HG03103 (cell line): ENCODE data around the gene ANKRD33B.
"Not testable (repeated sequence)": the region's sequence is repeated elsewhere in the genome, so short reads cannot be mapped to it uniquely, and the experiment has no call there.

Source experiments
- ATAC-seq: cut with Tn5 transposase; IDR thresholded peaks from one replicate; pipeline ENCODE4 v1.9.1; 2021; ENCODE audit warnings: low read depth; ENCODE audit not compliant: unreplicated experiment

Gene ANKRD33B

DNA sequence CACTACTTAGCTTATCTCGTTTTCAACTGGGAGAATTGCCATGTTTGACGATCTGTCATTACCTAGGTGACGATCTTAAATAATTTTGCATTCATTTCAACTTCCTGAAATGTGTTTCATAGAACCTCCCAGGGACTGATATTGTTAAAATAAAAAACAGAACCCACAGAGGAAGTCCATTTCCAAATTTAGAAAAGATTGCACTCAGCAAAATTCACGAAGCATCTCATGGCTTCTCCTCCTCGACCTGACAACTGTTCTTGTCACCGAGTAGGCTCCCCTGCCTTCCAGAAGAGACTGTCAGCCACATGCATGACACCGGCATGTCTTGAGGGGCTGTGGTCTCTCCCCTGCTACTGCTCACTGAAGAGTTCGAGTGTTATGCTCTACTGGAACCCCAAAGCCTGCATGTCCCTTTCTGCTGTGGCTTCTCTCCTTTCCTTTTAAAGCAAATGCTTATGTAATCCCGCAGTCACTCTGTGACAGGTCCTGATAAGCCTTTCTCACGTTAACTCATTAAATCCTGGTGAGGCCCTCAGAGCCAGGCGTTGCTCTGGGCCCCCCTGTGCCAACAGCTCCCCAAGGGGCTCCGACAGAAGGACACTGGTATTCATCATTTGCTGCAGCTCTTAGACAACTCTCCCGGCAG, 26.8 kb upstream of the ANKRD33B start:
- no peak for ATAC-seq

DNA sequence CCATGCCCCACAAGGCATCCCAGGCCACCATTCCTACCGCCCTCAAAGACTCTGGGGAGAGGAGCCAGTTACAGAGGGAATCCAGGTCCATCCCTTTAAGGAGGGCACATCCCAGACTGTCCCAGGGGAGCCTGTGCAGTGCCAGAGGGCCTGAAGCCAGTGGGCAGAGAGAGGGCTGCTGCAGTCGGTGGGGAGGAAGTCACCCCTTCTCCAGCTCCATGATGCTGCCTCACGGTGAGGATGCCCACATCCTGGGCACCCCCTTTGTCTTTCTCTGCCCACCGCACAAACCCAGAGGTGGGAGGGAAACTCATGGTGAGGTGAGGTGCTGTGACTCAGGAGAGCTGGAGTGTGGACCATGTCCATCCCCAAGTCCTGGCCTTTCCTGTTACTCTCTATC, 26.2 kb upstream of the ANKRD33B start:
- ATAC-seq = no peak

DNA sequence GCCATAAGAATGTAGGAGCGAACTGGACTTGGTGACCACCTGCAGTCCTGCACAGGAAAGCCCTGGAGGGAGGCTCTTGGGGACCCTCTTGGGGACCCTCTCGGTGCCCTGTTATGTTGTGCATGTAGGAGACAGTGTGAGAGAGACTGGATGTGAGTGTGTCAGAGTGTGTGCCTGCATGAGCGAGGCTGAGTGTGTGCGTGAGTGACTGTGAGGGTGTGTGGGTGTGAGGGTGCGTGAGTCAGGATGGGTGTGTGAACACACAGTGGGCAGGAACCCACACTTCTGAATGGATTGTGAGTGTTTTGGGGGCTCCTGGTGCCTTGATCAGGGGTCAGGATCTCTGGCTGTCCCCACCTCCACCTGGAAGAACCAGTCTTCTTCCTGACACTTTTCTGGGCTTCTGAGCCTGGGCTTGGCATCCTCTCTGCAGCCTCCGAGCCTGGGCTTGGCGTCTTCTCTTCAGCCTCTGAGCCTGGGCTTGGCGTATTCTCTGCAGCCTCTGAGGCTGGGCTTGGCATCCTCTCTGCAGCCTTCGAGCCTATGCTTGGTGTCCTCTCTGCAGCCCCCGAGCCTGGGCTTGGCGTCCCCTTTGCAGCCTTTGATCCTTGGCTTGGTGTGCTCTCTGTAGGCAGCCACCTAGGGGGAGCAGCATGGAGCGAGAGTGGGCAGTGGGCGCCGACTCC, 25.6 kb upstream of the ANKRD33B start:
- no peak for ATAC-seq

DNA sequence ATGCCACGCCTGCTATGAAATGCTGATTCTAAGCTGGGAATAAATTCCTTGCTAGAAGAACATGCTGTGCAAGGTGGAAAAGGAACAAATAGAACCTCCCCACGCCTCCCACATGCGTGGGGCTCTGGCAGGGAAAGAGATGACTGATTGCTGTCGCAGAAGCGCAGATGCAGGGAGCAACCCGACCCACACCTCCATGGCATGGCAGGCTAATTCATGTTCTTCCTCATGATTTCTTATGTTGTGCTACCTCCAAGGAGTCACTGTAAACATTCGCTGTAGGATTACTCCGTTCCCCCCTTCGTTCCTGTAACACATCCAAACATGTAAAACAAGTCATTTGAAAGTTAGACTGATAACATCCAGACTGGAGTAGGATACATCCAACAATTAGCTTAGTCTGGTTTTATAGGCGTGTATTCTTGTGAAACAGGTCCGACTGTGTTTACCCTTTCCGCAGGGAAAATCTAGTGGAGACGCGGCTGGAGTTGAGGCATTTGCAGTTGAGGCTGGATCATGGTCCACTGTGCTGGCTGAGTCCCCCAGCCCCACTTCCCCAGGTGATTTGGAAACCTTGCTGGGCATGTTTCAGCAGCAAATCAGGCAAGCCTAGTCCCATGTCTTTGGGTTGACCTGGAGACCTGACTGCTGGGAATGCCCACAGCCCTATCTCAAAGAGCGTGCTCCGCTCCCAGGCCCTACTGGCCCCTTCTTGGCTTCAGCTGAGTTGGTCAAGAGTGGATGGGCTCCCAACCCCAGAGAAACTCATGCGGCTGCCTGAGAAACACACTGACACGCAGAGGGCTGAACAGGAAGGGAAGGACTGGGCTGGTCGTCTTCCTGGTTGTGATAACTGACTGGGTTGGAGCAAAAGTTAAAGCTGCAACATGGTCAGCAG, 24.8 kb upstream of the ANKRD33B start:
- ATAC-seq = no peak

DNA sequence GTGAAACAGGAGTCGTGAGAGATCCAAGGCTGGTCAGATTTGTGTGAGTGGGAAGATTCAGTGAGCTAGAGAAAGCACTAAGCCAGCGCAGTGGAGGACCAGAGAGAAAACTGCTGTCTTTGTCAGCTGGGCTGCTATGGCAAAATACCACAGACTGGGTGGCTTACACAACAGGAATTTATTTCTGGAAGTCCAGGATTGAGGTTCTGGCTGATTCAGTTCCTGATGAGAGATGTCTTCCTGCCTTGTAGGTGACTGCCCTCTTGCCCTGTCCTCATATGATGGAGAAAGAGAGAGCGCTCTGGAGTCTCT, 24.2 kb upstream of the ANKRD33B start:
- no peak for ATAC-seq

DNA sequence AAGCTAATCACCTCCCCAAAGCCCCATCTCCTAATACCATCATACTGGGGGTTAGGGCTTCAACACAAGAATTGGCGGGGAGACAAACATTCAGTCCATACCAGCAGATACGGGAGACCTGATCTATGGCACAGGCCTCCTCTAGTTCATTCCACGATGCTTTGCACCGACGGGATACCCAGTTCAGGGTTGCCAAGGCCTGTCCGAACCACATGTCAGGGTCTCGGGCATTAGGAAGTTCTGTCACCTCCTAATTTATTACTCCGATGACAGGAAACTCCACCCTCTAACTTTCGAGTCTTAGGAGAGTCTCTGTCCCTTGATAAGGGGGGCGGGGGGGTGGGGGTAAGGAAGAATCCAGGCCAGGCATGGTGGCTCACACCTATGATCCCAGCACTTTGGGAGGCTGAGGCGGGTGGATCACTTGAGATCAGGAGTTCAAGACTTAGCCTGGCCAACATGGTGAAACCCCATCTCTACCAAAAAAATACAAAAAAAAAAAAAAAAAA, 23.8 kb upstream of the ANKRD33B start:
- no peak for ATAC-seq

DNA sequence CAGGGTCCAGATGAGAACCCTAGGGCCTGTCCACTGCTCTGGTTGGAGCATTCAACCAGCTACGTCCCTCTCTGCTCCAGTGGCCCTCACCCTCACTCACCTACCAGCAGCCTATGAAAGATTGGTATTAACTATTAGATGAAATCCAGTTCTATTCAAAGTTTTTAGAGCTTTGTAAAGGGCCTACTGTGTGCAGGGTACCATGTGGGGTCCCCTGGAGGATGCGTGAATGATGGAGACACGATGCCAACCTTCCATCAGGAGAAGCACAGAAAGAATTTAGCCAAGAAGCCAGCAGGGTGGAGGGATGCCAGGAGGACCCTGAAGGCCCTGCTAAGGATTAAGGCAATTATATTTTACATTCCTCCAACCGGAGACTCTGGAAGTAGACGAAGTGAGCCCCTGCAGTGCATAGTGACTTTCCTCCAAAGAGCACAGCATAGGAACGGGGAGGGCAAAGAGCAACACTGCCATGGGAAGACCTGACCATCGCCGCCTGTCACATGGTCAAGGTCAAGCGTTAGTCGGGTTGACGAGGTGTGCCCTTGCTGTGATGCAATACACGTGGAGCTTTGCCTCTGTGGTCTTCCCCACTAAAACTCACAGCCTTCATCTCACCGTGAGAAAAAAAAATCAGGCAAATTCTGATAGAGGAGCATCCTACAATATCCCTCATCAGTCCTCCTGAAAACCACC, 22.8 kb upstream of the ANKRD33B start:
- no peak for ATAC-seq

DNA sequence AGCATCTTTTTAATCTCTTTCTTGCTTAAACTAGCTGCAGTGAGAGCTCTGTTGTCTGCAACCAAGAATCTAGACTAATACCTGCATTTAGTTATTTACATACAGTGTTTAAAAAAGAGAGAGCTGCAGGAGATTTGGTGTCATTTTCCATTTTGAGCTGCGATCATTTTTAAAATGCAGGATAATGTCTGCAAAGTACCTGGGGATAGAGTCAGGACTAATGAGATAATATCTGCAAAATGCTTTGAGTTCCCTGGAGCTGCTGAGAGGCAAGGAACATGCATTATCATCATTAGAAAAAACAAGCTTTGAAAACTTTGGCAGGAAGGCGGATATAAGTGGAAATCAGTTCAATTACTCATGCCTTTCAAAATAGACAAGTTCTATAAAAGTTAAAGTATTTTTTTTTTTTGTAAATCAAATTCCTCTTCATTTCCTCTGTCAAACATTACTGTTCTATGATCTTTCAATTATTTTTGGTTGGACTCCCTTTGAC, 21.8 kb upstream of the ANKRD33B start:
- ATAC-seq = no peak

DNA sequence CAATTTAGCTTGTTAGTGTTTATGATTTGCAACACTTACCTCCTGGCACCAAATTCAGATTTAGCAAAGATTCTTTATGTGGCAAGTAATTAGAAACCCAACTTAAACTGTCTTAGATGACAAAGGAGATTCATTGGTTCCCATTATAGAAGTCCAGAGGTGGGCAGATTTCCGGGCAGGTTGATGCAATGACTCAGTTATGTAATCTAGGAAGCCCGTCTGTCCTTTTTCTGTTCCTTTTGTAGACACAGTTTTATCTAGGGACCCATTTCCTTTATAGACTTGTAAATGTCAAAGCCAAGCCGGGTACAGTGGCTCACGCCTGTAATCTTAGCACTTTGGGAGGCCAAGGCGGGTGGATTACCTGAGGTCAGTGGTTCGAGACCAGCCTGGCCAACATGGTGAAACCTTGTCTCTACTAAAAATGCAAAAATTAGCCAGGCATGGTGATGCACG, 20.3 kb upstream of the ANKRD33B start:
- no peak for ATAC-seq

DNA sequence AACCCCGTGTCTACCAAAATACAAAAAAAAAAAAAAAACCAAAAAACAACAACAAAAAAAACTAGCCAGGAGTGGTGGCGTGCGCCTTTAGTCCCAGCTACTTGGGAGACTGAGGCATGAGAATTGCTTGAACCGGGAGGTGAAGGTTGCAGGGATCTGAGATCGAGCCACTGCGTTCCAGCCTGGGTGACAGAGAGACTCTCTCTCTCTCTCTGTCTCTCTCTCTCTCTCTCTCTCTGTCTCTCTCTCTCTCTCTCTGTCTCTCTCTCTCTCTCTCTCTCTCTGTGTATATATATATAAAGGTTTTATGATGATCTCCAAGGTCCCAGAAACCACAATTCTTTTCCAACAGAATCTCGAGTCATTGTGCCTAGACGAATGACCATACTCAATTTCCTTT, 18.8 kb upstream of the ANKRD33B start:
- no peak for ATAC-seq

DNA sequence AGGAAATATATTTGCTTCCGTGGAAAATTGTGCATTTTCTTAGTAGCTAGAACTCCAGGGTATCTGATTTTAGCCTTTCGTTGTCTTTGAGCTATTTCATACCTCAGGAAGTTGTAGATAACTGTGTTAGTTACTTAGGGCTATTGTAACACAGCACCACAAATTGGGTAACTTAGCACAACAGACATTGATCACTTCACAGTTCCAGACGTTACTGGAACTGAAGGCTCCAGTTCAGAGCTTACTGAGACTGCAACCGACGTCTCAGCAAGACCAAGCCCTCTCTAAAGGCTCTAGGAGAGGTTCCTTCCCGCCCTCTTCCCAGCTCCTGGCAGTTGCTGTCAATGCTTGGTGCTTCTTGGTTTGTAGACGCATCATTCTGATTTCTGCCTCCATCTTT, 17.7 kb upstream of the ANKRD33B start:
- no peak for ATAC-seq

DNA sequence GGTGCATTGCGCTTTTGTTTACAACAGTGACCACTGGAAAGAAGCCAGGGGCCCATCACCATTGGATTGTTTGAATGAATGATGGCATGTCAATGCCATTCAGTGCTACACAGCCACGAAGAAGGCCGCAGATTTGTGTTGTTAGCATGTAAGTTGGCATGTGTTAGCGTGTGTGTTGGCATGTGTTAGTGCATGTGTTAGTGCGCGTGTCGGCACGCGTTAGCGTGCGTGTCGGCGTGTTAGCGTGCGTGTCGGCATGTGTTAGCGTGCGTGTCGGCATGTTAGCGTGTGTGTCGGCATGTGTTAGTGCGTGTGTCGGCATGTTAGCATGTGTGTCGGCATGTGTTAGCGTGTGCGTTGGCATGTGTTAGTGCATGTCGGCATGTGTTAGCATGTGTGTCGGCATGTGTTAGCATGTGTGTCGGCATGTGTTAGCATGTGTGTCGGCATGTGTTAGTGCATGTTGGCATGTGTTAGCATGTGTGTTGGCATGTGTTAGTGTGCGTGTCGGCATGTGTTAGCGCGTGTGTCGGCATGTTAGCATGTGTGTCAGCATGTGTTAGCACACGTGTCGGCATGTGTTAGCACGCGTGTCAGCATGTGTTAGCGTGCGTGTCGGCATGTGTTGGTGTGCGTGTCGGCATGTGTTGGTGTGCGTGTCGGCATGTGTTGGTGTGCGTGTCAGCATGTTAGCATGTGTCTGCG, 15.3 kb upstream of the ANKRD33B start:
- no peak for ATAC-seq

DNA sequence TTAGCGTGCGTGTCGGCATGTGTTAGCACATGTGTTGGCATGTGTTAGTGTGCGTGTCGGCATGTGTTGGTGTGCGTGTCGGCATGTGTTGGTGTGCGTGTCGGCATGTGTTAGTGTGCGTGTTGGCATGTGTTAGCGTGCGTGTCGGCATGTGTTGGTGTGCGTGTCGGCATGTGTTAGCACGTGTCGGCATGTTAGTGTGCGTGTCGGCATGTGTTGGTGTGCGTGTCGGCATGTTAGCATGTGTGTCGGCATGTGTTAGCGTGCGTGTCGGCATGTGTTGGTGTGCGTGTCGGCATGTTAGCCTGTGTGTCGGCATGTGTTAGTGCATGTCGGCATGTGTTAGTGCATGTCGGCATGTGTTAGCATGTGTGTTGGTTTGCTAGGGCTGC, 14.8 kb upstream of the ANKRD33B start:
- ATAC-seq = not testable (repeated sequence)

DNA sequence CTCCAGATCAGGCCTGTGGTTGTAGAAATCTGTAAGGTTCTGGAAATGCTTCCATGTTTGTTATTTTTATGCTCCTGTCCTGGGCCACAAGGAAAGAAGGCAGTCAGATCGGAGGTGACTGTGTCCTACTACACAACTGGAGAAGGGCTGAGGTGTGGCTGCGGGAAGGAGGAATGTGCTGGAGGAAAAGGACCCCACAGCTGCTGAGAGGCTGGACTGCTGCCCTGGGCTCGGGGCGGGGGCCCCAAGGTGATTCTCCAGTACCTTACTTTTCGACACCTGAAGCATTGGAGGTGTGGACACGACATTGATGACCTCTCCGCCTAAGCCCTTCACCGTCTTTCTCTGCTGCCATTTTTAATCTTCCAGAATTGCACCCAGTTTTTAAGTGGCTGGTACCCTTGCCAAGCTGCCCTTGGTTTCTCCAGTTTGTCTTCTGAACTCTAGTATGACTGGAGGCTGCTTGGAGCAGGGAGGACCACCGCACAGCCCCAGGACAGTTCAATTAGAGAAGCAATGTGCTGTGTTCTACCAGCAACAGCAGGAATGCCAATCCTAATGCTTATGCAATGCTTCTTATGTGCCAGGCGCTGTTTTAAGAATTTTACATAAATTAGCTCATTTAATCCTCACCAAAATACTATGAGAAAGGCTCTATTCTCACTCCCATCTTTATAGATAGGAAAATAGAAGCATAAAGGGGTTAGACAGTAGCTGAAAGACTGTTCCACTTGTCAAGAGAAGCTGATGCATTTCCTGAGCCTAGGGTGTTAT, 13.5 kb upstream of the ANKRD33B start:
- no peak for ATAC-seq

DNA sequence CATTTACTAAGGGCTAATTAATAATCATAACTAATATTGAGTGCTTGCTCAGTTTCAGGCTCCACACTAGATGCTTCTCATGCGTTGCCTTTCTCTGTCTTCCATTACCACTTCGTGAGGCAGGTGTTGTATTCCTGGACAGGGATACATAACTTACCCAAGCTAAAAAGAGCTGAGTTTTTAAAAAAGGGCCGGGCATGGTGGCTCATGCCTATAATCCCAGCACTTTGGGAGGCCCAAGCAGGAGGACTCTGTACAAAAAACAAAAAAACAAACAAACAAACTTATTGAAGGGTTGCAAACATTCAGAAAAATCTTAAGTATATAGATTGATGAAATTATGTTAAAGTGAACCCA, 12.1 kb upstream of the ANKRD33B start:
- ATAC-seq = no peak

DNA sequence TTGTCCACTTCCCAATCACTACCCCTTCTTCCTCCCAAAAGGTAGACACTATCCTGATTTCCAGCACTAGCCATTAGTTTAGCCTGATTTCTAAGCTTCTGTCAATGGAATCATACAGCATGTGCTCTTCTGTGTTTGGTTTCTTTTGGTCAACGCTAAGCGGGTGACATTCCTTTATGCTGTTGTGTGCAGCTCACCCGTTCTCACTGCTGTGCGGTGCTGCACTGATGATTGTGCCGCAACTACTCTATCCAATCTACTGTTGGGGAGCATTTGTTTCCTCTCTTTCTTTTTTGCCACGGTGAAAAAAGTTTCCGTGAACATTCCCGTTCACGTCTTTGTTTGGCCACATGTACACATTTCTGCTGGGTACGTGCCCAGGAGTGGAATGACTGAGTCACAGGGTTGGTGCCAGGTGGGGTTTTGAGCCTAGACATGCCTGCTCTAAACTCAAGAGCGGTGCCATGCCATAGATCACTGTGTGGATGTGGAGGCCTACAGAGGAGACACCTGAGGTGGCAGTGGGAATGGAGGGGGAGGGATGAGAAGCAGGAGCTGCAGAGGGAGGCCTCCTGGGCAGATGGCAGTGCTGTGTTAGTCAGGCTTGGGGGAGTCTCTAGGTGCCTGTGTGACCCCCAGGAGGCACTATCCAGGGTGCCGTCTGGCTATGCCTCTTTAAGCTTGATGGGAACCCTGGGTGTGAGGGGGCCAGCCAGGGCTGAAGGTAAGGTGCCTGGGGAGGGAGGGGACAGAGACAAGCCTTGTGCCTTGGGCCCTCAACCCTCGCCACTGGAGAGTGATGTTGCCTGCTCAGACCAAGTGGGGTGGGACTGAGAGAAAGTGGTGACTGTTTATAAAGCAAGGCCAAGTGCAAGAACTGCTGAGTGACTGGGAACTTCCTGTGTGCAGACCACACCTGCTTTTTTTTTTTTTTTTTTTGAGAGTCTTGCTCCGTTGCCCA, 11.4 kb upstream of the ANKRD33B start:
- no peak for ATAC-seq

DNA sequence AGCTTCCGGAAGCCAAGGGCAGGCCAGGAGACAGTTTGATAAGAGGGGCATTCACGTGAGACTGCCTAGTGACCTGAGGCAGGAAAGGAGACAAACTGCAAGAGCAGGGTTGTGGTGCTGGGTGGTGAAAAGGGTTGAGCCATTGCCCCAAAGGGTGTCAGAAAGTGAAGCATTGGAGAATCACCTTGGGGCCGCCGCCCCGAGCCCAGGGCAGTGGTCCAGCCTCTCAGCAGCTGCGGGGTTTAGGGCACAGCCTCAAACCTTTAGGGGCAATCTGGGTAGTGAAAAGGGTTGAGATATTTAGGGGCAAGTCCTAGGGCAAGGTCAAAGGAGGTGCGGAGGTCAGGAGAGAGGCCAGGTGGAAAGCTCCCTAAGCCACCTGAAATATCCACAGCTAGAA, 10.4 kb upstream of the ANKRD33B start:
- ATAC-seq = no peak

DNA sequence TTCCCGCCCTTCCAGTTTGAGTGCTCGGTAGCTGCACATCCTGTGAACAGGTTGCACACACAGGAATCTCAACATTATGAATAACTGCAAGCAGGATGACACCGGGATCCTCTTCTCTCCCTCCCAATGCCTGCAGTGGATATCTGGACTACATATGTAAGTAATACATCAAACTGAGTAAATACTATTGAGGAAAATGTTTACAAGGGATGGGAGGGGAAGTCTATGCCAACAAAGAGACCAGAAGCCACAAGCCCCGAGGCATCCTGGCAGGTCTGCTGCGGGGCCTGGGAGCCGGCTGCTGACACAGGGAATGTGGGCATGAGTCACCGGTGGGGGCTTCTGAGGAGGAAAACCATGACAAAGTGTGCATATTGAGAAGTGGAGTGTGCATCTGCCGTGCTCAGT, 8.6 kb upstream of the ANKRD33B start:
- ATAC-seq = no peak
